HepG2 (cell line): ENCODE measurements around the gene CORO7. TPM values are rescaled to one million over a fixed set of nuclear protein-coding genes. Genes with fewer than 3 reads are reported as not detected.
A peak's percentile ranks its signal among the peaks of the same experiment; 100 is the strongest.

Source experiments
- ATAC-seq: fragments of 200-7000 bp; cut with Tn5 transposase; 3 replicates; pipeline ENCODE4 v1.9.1; 2020; ENCODE audit warnings: mild to moderate bottlenecking, moderate library complexity
- BruUV-seq: library from RNA; stranded (reverse); fragments of 400-500 nt; replicated peaks from 2 replicates; lab custom pipeline; 2021; lab: Mats Ljungman, UMichigan
- CTCF ChIA-PET: fragments of 300-600 bp; formaldehyde crosslinking; extraction: SDS; loops from one replicate; lab custom pipeline; 2021; ENCODE audit warnings: low total read pairs, inconsistent platforms, low intra/inter-chr PET ratio; lab: Yijun Ruan, JAX
- POLR2A ChIA-PET: fragments of 350-600 bp; sonication (Branson Sonifier 250); formaldehyde crosslinking; loops from one replicate; lab custom pipeline; 2020; ENCODE audit warnings: antibody characterized with exemption, inconsistent platforms; lab: Yijun Ruan, JAX
- DNase-seq: peaks from one replicate; pipeline ENCODE4 v3.0.0-alpha.2; 2015; ENCODE audit warnings: low spot score
- FAIRE-seq: peaks from 3 replicates; lab custom pipeline; 2011; peaks lifted over from hg19 to GRCh38; lab: Jason Lieb, UNC
- H2AFZ ChIP-seq: one replicate; pipeline ENCODE4 v1.6.1; 2011; ENCODE audit warnings: low read length, inconsistent platforms
- H3K27ac ChIP-seq: fragments of 300-600 bp; 3 replicates; pipeline ENCODE4 v1.8.0; 2011; ENCODE audit warnings: mixed run types, mild to moderate bottlenecking, mixed read lengths, low read length, inconsistent platforms; ENCODE audit not compliant: insufficient read depth; ENCODE audit errors: extremely low read length
- H3K27me3 ChIP-seq, 2 experiments: fragments of 200-600 bp in 1 of 2; 2 replicates in 1 of 2; 3 replicates in 1 of 2; pipeline versions ENCODE4 v1.6.0 to v1.8.0; 2011; ENCODE audit warnings: low read length in 2 of 2, mild to moderate bottlenecking in 2 of 2, moderate library complexity in 2 of 2, inconsistent platforms in 1 of 2; ENCODE audit not compliant: insufficient read depth in 2 of 2, control insufficient read depth in 1 of 2
- H3K36me3 ChIP-seq, 2 experiments: fragments of 200-600 bp in 1 of 2; replicated peaks in 1 of 2; 2 replicates in 1 of 2; 3 replicates in 1 of 2; pipeline versions ENCODE4 v1.5.1 to v1.8.0; 2011; ENCODE audit warnings: low read length in 2 of 2, inconsistent platforms in 1 of 2; ENCODE audit not compliant: insufficient read depth in 2 of 2, control insufficient read depth in 1 of 2
- H3K4me1 ChIP-seq: 2 replicates; pipeline ENCODE4 v1.5.1; 2012; ENCODE audit warnings: low read length, inconsistent platforms; ENCODE audit not compliant: insufficient read depth
- H3K4me2 ChIP-seq: 2 replicates; pipeline ENCODE4 v1.6.0; 2011; ENCODE audit warnings: low read depth, low read length, inconsistent platforms
- H3K4me3 ChIP-seq, 3 experiments: fragments of 200-600 bp in 1 of 3; sonication (generic), shearing (Covaris generic) in 1 of 3; replicated peaks in 1 of 3; 2 replicates each; pipeline ENCODE4 v1.5.1; 2011 to 2016; ENCODE audit warnings: low read length in 3 of 3, inconsistent platforms in 2 of 3, low read depth in 2 of 3, mild to moderate bottlenecking in 2 of 3, control low read depth in 1 of 3, mixed read lengths in 1 of 3; ENCODE audit not compliant: insufficient read depth in 1 of 3
- H3K79me2 ChIP-seq: one replicate; pipeline ENCODE4 v1.6.1; 2011; ENCODE audit warnings: low read length, inconsistent platforms; ENCODE audit not compliant: insufficient read depth
- H3K9ac ChIP-seq: 2 replicates; pipeline ENCODE4 v1.6.0; 2011; ENCODE audit warnings: mild to moderate bottlenecking, low read depth, low read length, inconsistent platforms; ENCODE audit not compliant: insufficient read depth
- H3K9me3 ChIP-seq: 2 replicates; pipeline ENCODE4 v1.5.1; 2012; ENCODE audit warnings: mild to moderate bottlenecking, low read length
- H4K20me1 ChIP-seq: 2 replicates; pipeline ENCODE4 v1.6.0; 2011; ENCODE audit warnings: inconsistent platforms, mild to moderate bottlenecking, low read length, moderate library complexity; ENCODE audit not compliant: insufficient read depth
- RORA ChIP-seq: sonication (generic); formaldehyde crosslinking; IDR thresholded peaks from 2 replicates; pipeline ENCODE4 v1.5.0; 2020; ENCODE audit warnings: mild to moderate bottlenecking, missing genetic modification reagents, moderate library complexity
- ZBTB38 ChIP-seq: sonication (generic); formaldehyde crosslinking; IDR thresholded peaks from 2 replicates; pipeline ENCODE4 v1.5.1; 2020; ENCODE audit warnings: mild to moderate bottlenecking, missing genetic modification reagents
- WGBS: methylation state at CpG from one replicate; pipeline ENCODE4 v1.1.6; 2017; ENCODE audit warnings: low lambda C conversion rate; 5-methylcytosine and 5-hydroxymethylcytosine counted together
- in situ Hi-C: cut with HindIII; loops from 2 replicates; pipeline ENCODE4 v1.10.0; 2017; ENCODE audit warnings: low pct_unique_long_range_greater_than_20kb; ENCODE audit not compliant: extremely low pct_ligation_motif_present
- intact Hi-C: fragments of 100-400 bp; cut with micrococcal nuclease; formaldehyde crosslinking; loops from one replicate; pipeline ENCODE4 v1.10.0; 2022; ENCODE audit not compliant: unreplicated experiment
- polyA plus RNA-seq, 8 experiments: library from polyadenylated mRNA; depleted of rRNA in 3 of 8; stranded (reverse) in 7 of 8; unstranded in 1 of 8; fragments of >200 nt; fragmentation: Illumina TruSeq in 4 of 8; extraction: Trizol in 4 of 8; gene quantifications; 2 replicates each; pipeline versions ENCODE4 v1.2.1 to v1.2.3, GENCODE V29; 2011 to 2016; ENCODE audit warnings: low read depth in 4 of 8, missing spikeins in 1 of 8, mixed read lengths in 1 of 8; ENCODE audit not compliant: insufficient read depth in 1 of 8
- total RNA-seq, 5 experiments: library from RNA; depleted of rRNA; stranded (reverse); fragments of >200 nt; fragmentation: Illumina TruSeq; extraction: Trizol; gene quantifications; 2 replicates each; pipeline ENCODE4 v1.2.3, GENCODE V29; 2016; ENCODE audit warnings: low read depth in 1 of 5
- TF ChIP-seq, protein P1 (sequence below): sonication (generic); formaldehyde crosslinking; IDR thresholded peaks from 2 replicates; pipeline ENCODE4 v1.4.0; 2020; ENCODE audit warnings: missing genetic modification reagents

Gene CORO7
- total and polyA plus RNA-seq, 2 of the 13 experiments (the other 11 are each of a cell fraction or from before 2014, with no cell fraction given) = 9.9 to 14.3 TPM

DNA sequence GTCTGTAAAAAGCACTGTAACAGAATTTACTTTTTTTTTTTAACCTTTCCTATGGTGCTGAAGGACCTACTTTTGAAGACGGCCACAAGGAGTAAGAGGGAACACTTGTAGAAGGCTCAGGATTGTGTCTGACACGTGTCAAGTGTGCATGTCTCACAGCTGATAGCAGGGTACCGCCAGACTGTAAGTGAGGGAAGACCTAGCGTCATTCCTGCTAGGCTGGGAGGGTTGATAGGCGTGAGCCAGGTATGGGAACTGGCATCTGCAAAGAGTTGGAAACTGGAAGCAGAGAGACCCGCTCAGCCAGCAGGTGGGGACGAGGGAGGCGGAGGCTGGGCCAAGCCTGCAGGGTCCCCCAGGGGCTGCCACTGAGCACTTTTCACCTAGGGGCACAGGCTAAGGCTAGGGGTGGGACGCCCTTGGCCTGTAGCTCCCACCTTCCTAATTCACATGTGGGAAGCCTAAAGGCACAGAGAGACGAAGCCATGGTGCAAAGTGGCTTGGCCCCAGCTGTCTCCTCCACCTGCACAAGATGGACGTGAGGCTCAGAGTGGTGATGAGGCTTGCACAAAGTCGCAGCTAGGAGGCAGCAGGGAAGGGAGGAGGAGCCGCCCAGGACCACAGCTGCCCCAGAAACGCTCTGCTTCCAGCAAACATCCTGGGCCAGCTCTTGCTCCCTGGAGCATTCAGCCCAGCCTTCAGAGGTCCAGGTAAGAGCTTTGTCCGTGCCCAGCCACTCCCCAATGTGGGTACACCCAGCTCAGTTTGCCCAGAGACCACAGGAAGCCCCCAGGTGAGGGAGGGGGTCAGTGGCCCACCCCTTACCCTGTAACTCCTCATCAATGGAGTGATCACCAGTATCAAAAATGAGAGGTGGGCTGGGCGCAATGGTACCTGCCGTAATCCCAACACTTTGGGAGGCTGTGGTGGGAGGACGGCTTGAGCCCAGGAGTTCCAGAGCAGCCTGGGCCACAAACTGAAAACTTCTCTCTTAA lies 25.8 kb downstream of the CORO7 start:
- H3K9ac ChIP-seq = no peak overlapping the region
- peaks cover 2 to 9% of the 10 kb centered on the region in 2 experiments; a peak in 2 of 5 replicates for H3K36me3 ChIP-seq
- no peak overlapping the region for H3K4me3 ChIP-seq
- no peaks in the 10 kb centered on the region for H3K79me2 ChIP-seq
- no peak for TF ChIP-seq RORA (CRISPR knock-in tag)
- 0 out of 2 replicates have a peak, but pooled peaks have one; percentile 16 for TF ChIP-seq ZBTB38
- TF ChIP-seq, protein P1, sequence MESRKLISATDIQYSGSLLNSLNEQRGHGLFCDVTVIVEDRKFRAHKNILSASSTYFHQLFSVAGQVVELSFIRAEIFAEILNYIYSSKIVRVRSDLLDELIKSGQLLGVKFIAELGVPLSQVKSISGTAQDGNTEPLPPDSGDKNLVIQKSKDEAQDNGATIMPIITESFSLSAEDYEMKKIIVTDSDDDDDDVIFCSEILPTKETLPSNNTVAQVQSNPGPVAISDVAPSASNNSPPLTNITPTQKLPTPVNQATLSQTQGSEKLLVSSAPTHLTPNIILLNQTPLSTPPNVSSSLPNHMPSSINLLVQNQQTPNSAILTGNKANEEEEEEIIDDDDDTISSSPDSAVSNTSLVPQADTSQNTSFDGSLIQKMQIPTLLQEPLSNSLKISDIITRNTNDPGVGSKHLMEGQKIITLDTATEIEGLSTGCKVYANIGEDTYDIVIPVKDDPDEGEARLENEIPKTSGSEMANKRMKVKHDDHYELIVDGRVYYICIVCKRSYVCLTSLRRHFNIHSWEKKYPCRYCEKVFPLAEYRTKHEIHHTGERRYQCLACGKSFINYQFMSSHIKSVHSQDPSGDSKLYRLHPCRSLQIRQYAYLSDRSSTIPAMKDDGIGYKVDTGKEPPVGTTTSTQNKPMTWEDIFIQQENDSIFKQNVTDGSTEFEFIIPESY (CRISPR knock-in tag) = 0 out of 2 replicates have a peak, but pooled peaks have one; percentile 16
- in situ Hi-C loops (no loop called here), intact Hi-C loops (no loop called here)
- no peaks in the 10 kb centered on the region for H3K9me3 ChIP-seq
- H2AFZ ChIP-seq = no peak overlapping the region
- no peak overlapping the region for H3K27ac ChIP-seq
- no TSS peak for BruUV-seq
- ChIA-PET POLR2A (interaction anchor here (1.0 to 1.5 kb wide), 5 partner anchors 13 to 45 kb away, joined by 3 to 5 read pairs (median 3); partner anchors contain the start of gene VASN), CTCF (no interaction called here)
- peaks cover 20% of the 10 kb centered on the region for H3K4me1 ChIP-seq
- ATAC-seq = no peak
- FAIRE-seq = no peak
- 95% methylated on average over 15 of the region's 18 CpGs for WGBS
- H3K27me3 ChIP-seq = no peaks in the 10 kb centered on the region
- H4K20me1 ChIP-seq = no peaks in the 10 kb centered on the region
- no peak for DNase-seq
- no peak overlapping the region for H3K4me2 ChIP-seq
